ENCODE data around the gene EHD4. TPM values are rescaled to one million over a fixed set of nuclear protein-coding genes. Genes with fewer than 3 reads are reported as not detected.

The EHD4 gene
- total RNA-seq, 1 donor from 2014 or later = 21.1 TPM

GRCh38 chr15:41908736-41909461 is 63.5 kb downstream of the EHD4 start:
- H3K27me3 ChIP-seq (ENCODE audit: control insufficient read depth, insufficient read depth, low read length) = no peaks in the 10 kb centered on the region
- FAIRE-seq = no peak
- no peak for TF ChIP-seq CTCF (IDR thresholded peaks at IDR 0.05; ENCODE audit: insufficient read depth, low read length, severe bottlenecking)
- H3K36me3 ChIP-seq (ENCODE audit: control insufficient read depth, insufficient read depth, low read length) = peaks cover 14% of the 10 kb centered on the region
- no peak for DNase-seq (ENCODE audit: low read depth)
- no peak overlapping the region for H3K4me3 ChIP-seq (ENCODE audit: low read depth, low read length)

GRCh38 chr15:41907141-41907540 is 65.2 kb downstream of the EHD4 start:
- FAIRE-seq = no peak
- DNase-seq (ENCODE audit: low read depth) = no peak
- H3K36me3 ChIP-seq (ENCODE audit: control insufficient read depth, insufficient read depth, low read length) = peaks cover 17% of the 10 kb centered on the region
- H3K4me3 ChIP-seq (ENCODE audit: low read depth, low read length) = no peak overlapping the region
- no peak for TF ChIP-seq CTCF (IDR thresholded peaks at IDR 0.05; ENCODE audit: insufficient read depth, low read length, severe bottlenecking)
- no peaks in the 10 kb centered on the region for H3K27me3 ChIP-seq (ENCODE audit: control insufficient read depth, insufficient read depth, low read length)

- Histone ChIP-seq H3K36me3 (ENCODE audit: control insufficient read depth, insufficient read depth, low read length) (peaks cover 17% of the 10 kb centered on the region), H3K27me3 (ENCODE audit: control insufficient read depth, insufficient read depth, low read length) (no peaks in the 10 kb centered on the region), H3K4me3 (ENCODE audit: low read depth, low read length) (no peak overlapping the region)
- TF ChIP-seq CTCF (IDR thresholded peaks at IDR 0.05; ENCODE audit: insufficient read depth, low read length, severe bottlenecking) = no peak
- no peak for DNase-seq (ENCODE audit: low read depth)
- no peak for FAIRE-seq
Measured at GRCh38 chr15:41906608-41907007, 65.7 kb downstream of the EHD4 start.

GRCh38 chr15:41905036-41905793 is 67.1 kb downstream of the EHD4 start:
- no peak overlapping the region for H3K4me3 ChIP-seq (ENCODE audit: low read depth, low read length)
- DNase-seq (ENCODE audit: low read depth) (no peak), FAIRE-seq (no peak)
- no peak for TF ChIP-seq CTCF (IDR thresholded peaks at IDR 0.05; ENCODE audit: insufficient read depth, low read length, severe bottlenecking)
- no peaks in the 10 kb centered on the region for H3K27me3 ChIP-seq (ENCODE audit: control insufficient read depth, insufficient read depth, low read length)
- H3K36me3 ChIP-seq (ENCODE audit: control insufficient read depth, insufficient read depth, low read length) = peaks cover 26% of the 10 kb centered on the region

- peaks cover 27% of the 10 kb centered on the region for H3K36me3 ChIP-seq (ENCODE audit: control insufficient read depth, insufficient read depth, low read length)
- peak; percentile 43 for FAIRE-seq
- H3K27me3 ChIP-seq (ENCODE audit: control insufficient read depth, insufficient read depth, low read length) = no peaks in the 10 kb centered on the region
- DNase-seq (ENCODE audit: low read depth) = peak; percentile 57
- TF ChIP-seq CTCF (IDR thresholded peaks at IDR 0.05; ENCODE audit: insufficient read depth, low read length, severe bottlenecking) = peak; percentile 84
- no peak overlapping the region for H3K4me3 ChIP-seq (ENCODE audit: low read depth, low read length)
Measured at GRCh38 chr15:41904541-41905005, 67.8 kb downstream of the EHD4 start.
